Endothelial cell of umbilical vein (primary cell): ENCODE results near the gene PDGFB. TPM values are rescaled to one million over a fixed set of nuclear protein-coding genes. Genes with fewer than 3 reads are reported as not detected.

Experiments used
- BruUV-seq: library from RNA; stranded (reverse); fragments of 400-500 nt; replicated peaks from 2 replicates; lab custom pipeline; 2021; lab: Mats Ljungman, UMichigan
- CTCF ChIA-PET: fragments of 300-600, 350-600 bp; sonication (Branson Sonifier 250); formaldehyde crosslinking; loops from one replicate; lab custom pipeline; 2021; ENCODE audit warnings: antibody characterized with exemption, inconsistent platforms; lab: Charles Lee
- POLR2A ChIA-PET: fragments of 300-600, 350-600 bp; sonication (Branson Sonifier 250); formaldehyde crosslinking; loops from one replicate; lab custom pipeline; 2021; ENCODE audit warnings: antibody characterized with exemption, inconsistent platforms; lab: Charles Lee
- DNase-seq: peaks from one replicate; pipeline ENCODE4 v3.0.0-alpha.2; 2011; ENCODE audit warnings: low read depth, low spot score
- FAIRE-seq: peaks from 2 replicates; lab custom pipeline; 2011; peaks lifted over from hg19 to GRCh38; lab: Jason Lieb, UNC
- H2AFZ ChIP-seq: 2 replicates; pipeline ENCODE4 v1.6.0; 2012; ENCODE audit warnings: low read depth, low read length, control low read depth, inconsistent platforms
- H3K27ac ChIP-seq: 2 replicates; pipeline ENCODE4 v1.5.1; 2011; ENCODE audit warnings: low read depth, mild to moderate bottlenecking, control low read depth, low read length, moderate library complexity; ENCODE audit not compliant: insufficient read depth
- H3K27me3 ChIP-seq, 2 experiments: 2 replicates each; pipeline versions ENCODE4 v1.6.0 to v1.6.1; 2011; ENCODE audit warnings: low read length in 2 of 2, mixed read lengths in 1 of 2; ENCODE audit not compliant: control insufficient read depth in 2 of 2, insufficient read depth in 2 of 2
- H3K36me3 ChIP-seq, 2 experiments: 2 replicates in 1 of 2; 3 replicates in 1 of 2; pipeline ENCODE4 v1.5.1; 2011; ENCODE audit warnings: low read length in 2 of 2, mild to moderate bottlenecking in 1 of 2, moderate library complexity in 1 of 2; ENCODE audit not compliant: control insufficient read depth in 2 of 2, insufficient read depth in 2 of 2; ENCODE audit errors: extremely low read depth in 1 of 2
- H3K4me1 ChIP-seq: 3 replicates; pipeline ENCODE4 v1.5.1; 2011; ENCODE audit warnings: mild to moderate bottlenecking, low read length; ENCODE audit not compliant: control insufficient read depth, insufficient read depth; ENCODE audit errors: extremely low read depth
- H3K4me2 ChIP-seq: 2 replicates; pipeline ENCODE4 v1.6.1; 2011; ENCODE audit warnings: low read length, control low read depth, mixed read lengths; ENCODE audit not compliant: insufficient read depth
- H3K4me3 ChIP-seq, 3 experiments: fragments of 200-600 bp in 1 of 3; sonication (generic), shearing (Covaris generic) in 1 of 3; replicated peaks in 1 of 3; 2 replicates each; pipeline ENCODE4 v1.5.1; 2011 to 2016; ENCODE audit warnings: control low read depth in 3 of 3, low read length in 3 of 3, mild to moderate bottlenecking in 2 of 3, inconsistent platforms in 1 of 3, low read depth in 1 of 3, moderate library complexity in 1 of 3; ENCODE audit not compliant: insufficient read depth in 1 of 3
- H3K79me2 ChIP-seq: 2 replicates; pipeline ENCODE4 v1.6.0; 2012; ENCODE audit warnings: low read length, inconsistent platforms; ENCODE audit not compliant: control insufficient read depth, insufficient read depth
- H3K9ac ChIP-seq: replicated peaks from 2 replicates; pipeline ENCODE3; 2011; ENCODE audit warnings: low read length, control low read depth; ENCODE audit not compliant: insufficient read depth; ENCODE audit errors: extremely low read depth
- H3K9me1 ChIP-seq: replicated peaks from 3 replicates; pipeline ENCODE4 v1.6.0; 2011; ENCODE audit warnings: mild to moderate bottlenecking, low read length; ENCODE audit not compliant: control insufficient read depth, insufficient read depth; ENCODE audit errors: extremely low read depth
- H3K9me3 ChIP-seq: replicated peaks from 2 replicates; pipeline ENCODE4 v1.5.1; 2012; ENCODE audit warnings: low read length, inconsistent platforms; ENCODE audit not compliant: control insufficient read depth, insufficient read depth
- H4K20me1 ChIP-seq: replicated peaks from 2 replicates; pipeline ENCODE3; 2011; ENCODE audit warnings: mild to moderate bottlenecking, low read length; ENCODE audit not compliant: control insufficient read depth, insufficient read depth; ENCODE audit errors: extremely low read depth
- EZH2 ChIP-seq: IDR thresholded peaks from 2 replicates; pipeline ENCODE4 v1.6.1; 2012; ENCODE audit warnings: borderline replicate concordance, low read depth, mild to moderate bottlenecking, moderate library complexity, low read length, inconsistent platforms; ENCODE audit not compliant: severe bottlenecking
- FOS ChIP-seq: IDR thresholded peaks from 2 replicates; pipeline ENCODE4 v1.6.1; 2011; ENCODE audit warnings: mild to moderate bottlenecking, low read length, moderate library complexity, borderline replicate concordance; ENCODE audit not compliant: insufficient read depth
- GATA2 ChIP-seq: IDR thresholded peaks from 2 replicates; pipeline ENCODE4 v1.7.0; 2011; ENCODE audit warnings: low read depth, mild to moderate bottlenecking, moderate library complexity, mixed read lengths, low read length; ENCODE audit not compliant: insufficient read length, insufficient read depth
- JUN ChIP-seq: IDR thresholded peaks from 2 replicates; pipeline ENCODE4 v1.6.1; 2011; ENCODE audit warnings: borderline replicate concordance, low read depth; ENCODE audit not compliant: insufficient read length, insufficient read depth
- MYC ChIP-seq: IDR thresholded peaks from one replicate; pipeline ENCODE4 v1.6.1; 2011; ENCODE audit warnings: mild to moderate bottlenecking, low read depth, low read length
- POLR2A ChIP-seq: IDR thresholded peaks from 2 replicates; pipeline ENCODE4 v1.6.1; 2012; ENCODE audit warnings: low read depth, mild to moderate bottlenecking, control low read depth, low read length
- POLR2AphosphoS5 ChIP-seq: IDR thresholded peaks from 2 replicates; pipeline ENCODE4 v1.6.1; 2012; ENCODE audit warnings: low read depth, mild to moderate bottlenecking, control low read depth, low read length, moderate library complexity; ENCODE audit not compliant: insufficient read depth
- dilution Hi-C: fragments of 300-500 bp; cut with MboI; formaldehyde crosslinking; loops from one replicate; pipeline ENCODE4 v1.15.0; 2019; ENCODE audit warnings: low sequenced_read_pairs; ENCODE audit not compliant: extremely low pct_ligation_motif_present
- intact Hi-C: fragments of 100-400 bp; cut with micrococcal nuclease; formaldehyde crosslinking; loops from one replicate; pipeline ENCODE4 v1.10.0; 2022
- polyA plus RNA-seq, 4 experiments: library from polyadenylated mRNA; depleted of rRNA in 3 of 4; stranded (reverse) in 3 of 4; unstranded in 1 of 4; fragments of >200 nt; gene quantifications; 2 replicates each; pipeline versions ENCODE4 v1.2.1 to v1.2.3, GENCODE V29; 2011 to 2012; ENCODE audit warnings: missing spikeins in 1 of 4
- total RNA-seq: library from RNA; stranded (reverse); gene quantifications from 2 replicates; pipeline ENCODE4 v1.2.3, GENCODE V29; 2021
- TF ChIP-seq, protein P1 (sequence below): IDR thresholded peaks from 2 replicates; pipeline ENCODE4 v1.6.1; 2011; ENCODE audit not compliant: insufficient read depth, insufficient read length
- TF ChIP-seq, protein P2 (sequence below), 2 donors: IDR thresholded peaks; 1 replicate in 1 of 2; 2 replicates in 1 of 2; pipeline ENCODE4 v1.5.1; 2011; ENCODE audit warnings: low read length in 2 of 2, mild to moderate bottlenecking in 2 of 2, moderate library complexity in 2 of 2, control low read depth in 1 of 2, inconsistent platforms in 1 of 2, low read depth in 1 of 2; ENCODE audit not compliant: insufficient read depth in 1 of 2; ENCODE audit errors: extremely low read depth in 1 of 2

Gene PDGFB
- total and polyA plus RNA-seq, 2 donors (not counting 3 experiments of a cell fraction or from before 2014, with no cell fraction given), result 135 to 240 TPM

DNA sequence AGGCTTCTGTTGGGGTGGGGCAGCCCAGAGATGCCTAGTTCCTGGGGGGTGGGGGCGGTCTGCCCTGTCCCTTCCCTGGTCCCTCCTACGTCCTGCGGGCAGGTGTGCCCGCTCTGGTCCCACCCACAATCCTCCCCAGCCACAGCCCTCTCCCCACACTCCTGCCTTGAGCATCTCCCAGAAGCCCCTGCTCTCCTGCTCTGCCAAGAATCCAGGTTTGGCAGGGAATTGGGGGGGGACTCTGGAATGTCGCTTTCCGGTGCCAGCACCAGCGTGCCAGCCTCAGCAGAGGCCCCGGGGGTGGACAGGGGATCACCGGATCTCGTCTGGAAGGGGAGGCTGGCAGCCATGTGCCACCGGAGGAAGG is 11.4 kb upstream of the PDGFB start:
- H2AFZ ChIP-seq, result no peak overlapping the region
- no peaks in the 10 kb centered on the region for H3K36me3 ChIP-seq
- no peaks in the 10 kb centered on the region for H3K9me3 ChIP-seq
- CTCF ChIA-PET, result interaction anchor here (1.8 kb wide), 1 partner anchor 55 kb away, joined by 6 read pairs; no protein-coding TSS in a partner anchor
- H3K9ac ChIP-seq, result no peak overlapping the region
- no peaks in the 10 kb centered on the region for H3K27me3 ChIP-seq
- POLR2A ChIA-PET, result interaction anchor here (1.5 kb wide), 1 partner anchor 11 kb away, joined by 5 read pairs; the partner anchor contains the start of gene PDGFB
- H3K79me2 ChIP-seq, result no peaks in the 10 kb centered on the region
- H3K4me1 ChIP-seq, result peaks cover 34% of the 10 kb centered on the region
- DNase-seq, result no peak
- intact Hi-C loops (loop anchor here (10.0 kb wide), 1 partner anchor 269 kb away; the partner anchor contains the start of gene ATF4), dilution Hi-C loops (no loop called here)
- H3K27ac ChIP-seq, result no peak overlapping the region
- no peak overlapping the region for H3K4me3 ChIP-seq
- TF ChIP-seq FOS, result no peak
- TF ChIP-seq, protein P1, sequence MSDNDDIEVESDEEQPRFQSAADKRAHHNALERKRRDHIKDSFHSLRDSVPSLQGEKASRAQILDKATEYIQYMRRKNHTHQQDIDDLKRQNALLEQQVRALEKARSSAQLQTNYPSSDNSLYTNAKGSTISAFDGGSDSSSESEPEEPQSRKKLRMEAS, result no peak
- no peak for TF ChIP-seq GATA2
- TF ChIP-seq MYC, result no peak
- TF ChIP-seq POLR2AphosphoS5, result no peak
- TF ChIP-seq, protein P2, sequence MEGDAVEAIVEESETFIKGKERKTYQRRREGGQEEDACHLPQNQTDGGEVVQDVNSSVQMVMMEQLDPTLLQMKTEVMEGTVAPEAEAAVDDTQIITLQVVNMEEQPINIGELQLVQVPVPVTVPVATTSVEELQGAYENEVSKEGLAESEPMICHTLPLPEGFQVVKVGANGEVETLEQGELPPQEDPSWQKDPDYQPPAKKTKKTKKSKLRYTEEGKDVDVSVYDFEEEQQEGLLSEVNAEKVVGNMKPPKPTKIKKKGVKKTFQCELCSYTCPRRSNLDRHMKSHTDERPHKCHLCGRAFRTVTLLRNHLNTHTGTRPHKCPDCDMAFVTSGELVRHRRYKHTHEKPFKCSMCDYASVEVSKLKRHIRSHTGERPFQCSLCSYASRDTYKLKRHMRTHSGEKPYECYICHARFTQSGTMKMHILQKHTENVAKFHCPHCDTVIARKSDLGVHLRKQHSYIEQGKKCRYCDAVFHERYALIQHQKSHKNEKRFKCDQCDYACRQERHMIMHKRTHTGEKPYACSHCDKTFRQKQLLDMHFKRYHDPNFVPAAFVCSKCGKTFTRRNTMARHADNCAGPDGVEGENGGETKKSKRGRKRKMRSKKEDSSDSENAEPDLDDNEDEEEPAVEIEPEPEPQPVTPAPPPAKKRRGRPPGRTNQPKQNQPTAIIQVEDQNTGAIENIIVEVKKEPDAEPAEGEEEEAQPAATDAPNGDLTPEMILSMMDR (IDR thresholded peaks at IDR 0.05; ENCODE audit: extremely low read depth in 1 of 2, insufficient read depth in 1 of 2, low read depth in 1 of 2, low read length in 2 of 2), result no peak
- no peak for TF ChIP-seq POLR2A
- no peak for TF ChIP-seq JUN
- TF ChIP-seq EZH2, result no peak
- no peak overlapping the region for H3K4me2 ChIP-seq
- H3K9me1 ChIP-seq, result no peaks in the 10 kb centered on the region
- H4K20me1 ChIP-seq, result no peaks in the 10 kb centered on the region
- FAIRE-seq, result no peak
- BruUV-seq, result no TSS peak
